ENCODE data around the gene XPC.

Gene XPC

DNA sequence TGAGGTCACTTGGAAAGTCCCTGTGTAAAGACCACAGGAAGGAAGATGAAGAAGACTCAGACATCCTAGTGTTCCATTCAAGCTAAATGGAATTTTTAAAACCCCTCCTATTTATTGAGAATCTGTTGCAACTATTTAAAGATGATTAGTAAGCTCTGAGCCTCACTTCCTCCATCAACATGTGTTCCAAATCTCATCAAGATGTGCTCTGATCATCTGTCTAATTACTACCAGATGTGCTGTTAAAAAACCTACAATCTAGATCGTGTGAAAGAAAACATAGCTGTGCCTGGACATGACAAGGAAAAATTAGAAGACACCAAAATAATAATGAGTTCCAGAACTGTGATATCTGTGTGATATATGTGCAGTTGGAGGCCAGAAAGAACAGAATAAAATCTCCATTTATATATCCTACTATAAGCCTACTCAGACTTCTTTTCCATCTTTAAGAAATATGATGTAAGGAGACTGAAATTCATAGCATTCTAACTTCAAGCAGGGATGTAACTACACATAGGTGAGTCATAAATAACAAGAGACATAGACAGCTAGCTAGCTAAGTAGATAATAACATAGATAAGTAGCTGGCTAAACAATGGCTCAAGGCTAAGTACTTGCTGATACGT is 7.8 kb downstream of the XPC start:
- no peak for DNase-seq (ENCODE audit: low read depth)

DNA sequence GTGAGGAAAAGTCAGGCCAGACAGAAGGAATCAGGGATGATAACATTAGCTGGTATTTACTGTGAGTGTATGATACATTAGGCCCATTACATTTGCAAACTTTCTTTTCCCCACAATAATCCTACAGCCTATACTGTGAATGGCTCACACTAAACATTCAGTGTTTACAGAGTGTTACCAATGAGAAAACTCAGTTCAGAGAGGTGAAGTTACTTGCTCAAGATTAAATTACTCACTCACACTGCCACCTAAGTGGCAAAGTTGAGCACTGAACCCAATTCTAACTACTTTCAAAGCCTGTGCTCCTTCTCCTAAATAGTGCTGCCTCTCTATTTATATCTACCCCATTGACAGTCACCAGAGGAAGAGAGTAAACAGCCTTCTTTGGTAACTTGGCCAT is 8.5 kb downstream of the XPC start:
- DNase-seq (ENCODE audit: low read depth): no peak

- no peak for DNase-seq (ENCODE audit: low read depth)
These were observed 9.0 kb downstream of the XPC start for GRCh38 chr3:14169435-14169834.

- DNase-seq (ENCODE audit: low read depth): no peak
These were observed 11.4 kb downstream of the XPC start for GRCh38 chr3:14166877-14167603.

DNA sequence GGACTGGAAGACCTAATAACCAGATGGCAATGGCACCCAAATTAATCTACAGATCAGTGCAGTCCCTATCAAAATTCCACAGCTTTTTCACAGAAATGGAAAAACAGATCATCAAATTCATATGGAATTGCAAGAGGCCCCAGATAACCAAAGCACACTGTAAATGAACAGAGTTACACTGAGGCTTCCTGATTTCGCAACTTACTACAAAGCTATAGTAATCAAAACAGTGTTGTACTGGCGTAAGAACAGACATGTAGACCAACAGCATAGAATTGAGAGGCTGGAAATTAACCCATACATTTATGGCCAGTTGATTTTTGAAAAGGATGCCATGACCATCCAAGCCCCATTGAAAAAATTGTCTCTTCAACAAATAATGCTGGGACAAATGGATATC is 16.2 kb downstream of the XPC start:
- no peak for DNase-seq (ENCODE audit: low read depth)

DNA sequence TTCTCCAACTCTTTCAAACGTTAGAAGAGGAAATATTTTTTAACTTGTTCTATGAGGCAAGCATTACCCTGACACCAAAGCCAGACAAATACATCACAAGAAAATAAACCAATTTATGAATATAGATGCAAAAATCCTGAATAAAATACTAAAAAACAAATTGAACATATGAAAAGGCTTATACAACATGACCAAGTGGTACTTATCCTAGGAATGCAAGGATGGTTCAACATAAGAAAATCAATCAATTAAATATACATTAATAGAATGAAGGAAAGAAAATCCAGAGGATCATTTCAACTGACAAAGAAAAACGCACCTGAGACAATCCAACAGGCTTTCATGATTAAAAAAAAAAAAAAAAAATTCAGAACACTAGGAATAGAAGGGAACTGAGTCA is 17.1 kb downstream of the XPC start:
- no peak for DNase-seq (ENCODE audit: low read depth)

DNA sequence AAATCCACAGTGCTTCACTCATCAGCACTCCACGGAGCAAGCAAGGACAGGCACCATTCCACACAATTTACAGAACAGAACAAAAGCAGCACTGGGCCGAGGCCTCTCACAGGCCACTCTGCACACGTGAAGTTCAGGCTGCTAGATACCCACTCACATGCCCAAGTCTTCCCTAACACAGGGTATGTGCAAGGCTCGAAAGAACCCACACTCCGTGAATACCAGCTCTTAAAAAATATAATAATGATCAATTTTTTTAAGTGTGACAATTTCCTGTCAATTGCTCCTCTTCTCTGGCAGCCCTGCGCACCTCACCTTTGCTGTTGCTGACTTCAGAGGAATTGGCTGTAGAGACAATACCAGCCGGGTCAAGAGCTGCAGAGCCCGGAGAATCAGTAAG is 19.0 kb downstream of the XPC start:
- no peak for DNase-seq (ENCODE audit: low read depth)

GRCh38 chr3:14158370-14158769 is 20.0 kb downstream of the XPC start:
- DNase-seq (ENCODE audit: low read depth): no peak

DNA sequence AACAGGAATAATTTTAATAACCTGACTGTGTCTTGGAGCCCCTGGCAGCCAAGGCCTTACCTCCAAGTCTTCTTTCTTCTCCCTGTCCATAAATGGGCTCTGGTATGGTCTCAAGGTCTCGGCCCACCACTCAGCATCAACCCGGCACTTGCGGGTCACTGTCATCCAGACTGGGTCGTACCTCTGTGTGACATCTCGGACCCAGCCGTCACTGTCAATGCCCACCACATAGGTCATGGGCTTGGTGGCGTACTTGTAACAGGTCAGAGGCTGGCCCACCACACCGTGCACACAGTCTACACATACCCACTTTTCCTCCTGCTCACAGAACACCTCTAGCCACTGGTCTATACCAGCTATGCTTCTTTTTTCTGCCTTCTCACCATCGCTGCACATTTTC is 20.4 kb downstream of the XPC start:
- DNase-seq (ENCODE audit: low read depth): no peak

- no peak for DNase-seq (ENCODE audit: low read depth)
These were observed 21.4 kb downstream of the XPC start for GRCh38 chr3:14156843-14157561.

- DNase-seq (ENCODE audit: low read depth): no peak
These were observed 22.2 kb downstream of the XPC start for GRCh38 chr3:14156201-14156600.

- no peak for DNase-seq (ENCODE audit: low read depth)
These were observed 23.4 kb downstream of the XPC start for GRCh38 chr3:14154895-14155440.

DNA sequence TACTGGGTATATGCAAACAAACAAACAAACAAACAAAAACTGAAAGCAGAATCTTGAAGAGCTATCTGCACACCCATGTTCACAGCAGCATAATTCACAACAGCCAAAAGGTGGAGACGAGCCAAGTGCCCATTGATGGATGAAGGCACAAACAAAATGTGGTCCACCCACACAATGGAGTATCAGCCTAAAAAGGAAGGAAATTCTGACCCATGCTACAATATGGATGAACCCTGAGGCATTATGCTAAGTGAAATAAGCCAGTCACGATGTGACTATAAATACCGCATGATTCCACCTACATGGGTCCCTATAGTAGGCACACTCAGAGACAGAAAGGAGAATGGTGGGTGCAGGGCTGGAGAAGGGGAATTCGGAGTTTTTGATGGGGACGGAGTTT is 24.1 kb downstream of the XPC start:
- DNase-seq (ENCODE audit: low read depth): no peak

- no peak for DNase-seq (ENCODE audit: low read depth)
These were observed 24.7 kb downstream of the XPC start for GRCh38 chr3:14153663-14154062.

DNA sequence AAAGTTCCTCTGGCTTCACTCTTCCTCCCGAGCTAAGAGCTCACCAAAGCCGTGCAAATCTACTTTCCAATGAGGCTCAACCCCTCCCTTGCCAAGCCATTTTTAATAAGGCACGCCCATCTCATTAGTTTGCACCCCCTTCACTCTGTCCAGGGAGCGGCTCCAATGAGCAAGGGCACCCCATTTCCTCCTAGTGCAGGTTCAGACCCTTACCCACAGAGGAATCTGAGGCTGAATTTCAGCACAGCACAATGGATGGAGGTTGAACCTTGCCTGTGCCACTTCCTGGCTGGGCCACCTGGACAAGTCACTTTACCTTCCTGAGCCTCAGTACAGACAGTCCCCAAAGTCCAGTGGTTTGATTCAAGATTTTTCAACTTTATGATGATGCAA is 25.4 kb downstream of the XPC start:
- DNase-seq (ENCODE audit: low read depth): no peak

- no peak for DNase-seq (ENCODE audit: low read depth)
These were observed 26.0 kb downstream of the XPC start for GRCh38 chr3:14152233-14152962.

DNA sequence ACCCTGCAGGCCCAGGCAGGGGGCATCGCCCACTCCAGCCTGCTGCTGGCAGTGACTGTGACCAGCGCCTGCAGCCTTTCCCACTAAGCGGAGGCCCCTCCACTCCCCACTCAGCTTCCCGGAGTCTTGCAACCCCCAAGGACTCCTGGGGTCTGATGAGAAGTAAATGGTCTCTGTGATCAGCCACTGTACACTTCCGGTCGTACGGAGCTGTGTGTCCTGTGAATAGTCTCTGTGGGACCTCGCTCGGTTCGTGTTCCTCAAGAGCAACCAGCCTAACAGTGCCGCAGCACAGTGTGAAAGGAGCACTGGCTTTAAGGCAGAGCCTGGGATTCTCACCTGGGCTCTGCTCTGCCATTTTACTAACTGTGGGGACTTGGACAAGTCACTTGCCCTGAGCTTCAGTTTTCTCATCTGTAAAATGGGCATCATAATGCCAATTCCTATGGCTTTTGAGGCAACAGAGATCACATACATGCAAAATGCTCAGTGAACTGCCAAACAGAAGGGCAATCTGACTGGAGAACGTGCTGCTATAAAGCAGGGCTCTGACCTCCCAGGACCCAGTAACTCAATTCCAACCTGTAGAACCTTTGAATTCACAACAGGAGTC is 26.8 kb downstream of the XPC start:
- no peak for DNase-seq (ENCODE audit: low read depth)

DNA sequence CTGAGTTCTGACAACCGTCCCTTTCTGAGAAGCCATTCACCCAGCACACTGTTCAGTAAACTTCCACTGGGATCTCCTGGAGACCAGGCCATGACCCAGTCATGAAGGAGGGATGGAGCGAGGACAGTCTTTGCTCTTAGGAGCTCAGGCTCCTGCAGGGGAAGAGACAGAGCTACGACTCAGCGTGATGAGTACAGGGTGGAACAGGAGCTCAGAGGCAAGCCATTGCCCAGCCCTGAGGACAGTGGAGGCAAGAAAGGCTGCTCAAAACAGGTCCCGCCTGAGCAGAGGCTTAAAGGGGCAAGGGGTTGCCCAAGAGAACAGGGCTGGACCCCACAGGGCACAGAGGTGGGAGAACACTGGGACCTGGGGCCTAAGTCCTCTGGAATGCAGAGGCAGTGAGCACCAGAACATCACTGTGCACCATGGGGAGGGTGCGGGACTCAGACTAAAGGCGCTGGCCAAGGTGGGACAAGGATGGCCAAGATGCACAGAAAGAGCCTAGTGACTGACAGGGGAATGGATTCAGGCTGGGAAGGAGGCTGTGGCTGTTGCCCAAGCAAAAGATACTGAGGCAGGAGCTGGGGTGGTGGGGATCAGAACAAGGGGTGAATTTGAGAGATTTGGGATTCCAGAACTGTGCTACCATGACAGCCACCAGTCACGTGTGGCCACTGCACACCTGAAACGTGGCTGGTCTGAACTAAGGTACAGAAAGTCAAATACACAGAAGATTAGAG is 27.7 kb downstream of the XPC start:
- no peak for DNase-seq (ENCODE audit: low read depth)

DNA sequence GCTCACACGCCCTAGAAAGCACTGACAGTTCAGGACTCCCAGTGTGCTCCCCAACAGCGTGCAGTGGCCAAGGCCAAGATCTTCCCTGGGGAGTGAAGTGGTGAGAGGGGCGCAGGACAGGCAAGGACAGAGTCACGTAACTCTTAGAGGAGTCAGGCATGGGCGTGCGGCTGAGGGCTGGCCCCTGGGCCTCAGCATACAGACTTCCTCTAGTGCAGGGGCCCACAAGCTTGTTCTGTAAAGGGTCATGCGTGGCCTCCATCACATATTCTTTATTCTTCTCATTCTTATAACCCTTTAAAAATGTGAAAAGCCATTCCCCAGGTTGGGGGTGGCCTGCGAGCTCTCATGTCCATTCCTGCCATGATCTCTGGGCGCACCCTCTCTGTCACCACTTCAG is 28.3 kb downstream of the XPC start:
- no peak for DNase-seq (ENCODE audit: low read depth)

DNA sequence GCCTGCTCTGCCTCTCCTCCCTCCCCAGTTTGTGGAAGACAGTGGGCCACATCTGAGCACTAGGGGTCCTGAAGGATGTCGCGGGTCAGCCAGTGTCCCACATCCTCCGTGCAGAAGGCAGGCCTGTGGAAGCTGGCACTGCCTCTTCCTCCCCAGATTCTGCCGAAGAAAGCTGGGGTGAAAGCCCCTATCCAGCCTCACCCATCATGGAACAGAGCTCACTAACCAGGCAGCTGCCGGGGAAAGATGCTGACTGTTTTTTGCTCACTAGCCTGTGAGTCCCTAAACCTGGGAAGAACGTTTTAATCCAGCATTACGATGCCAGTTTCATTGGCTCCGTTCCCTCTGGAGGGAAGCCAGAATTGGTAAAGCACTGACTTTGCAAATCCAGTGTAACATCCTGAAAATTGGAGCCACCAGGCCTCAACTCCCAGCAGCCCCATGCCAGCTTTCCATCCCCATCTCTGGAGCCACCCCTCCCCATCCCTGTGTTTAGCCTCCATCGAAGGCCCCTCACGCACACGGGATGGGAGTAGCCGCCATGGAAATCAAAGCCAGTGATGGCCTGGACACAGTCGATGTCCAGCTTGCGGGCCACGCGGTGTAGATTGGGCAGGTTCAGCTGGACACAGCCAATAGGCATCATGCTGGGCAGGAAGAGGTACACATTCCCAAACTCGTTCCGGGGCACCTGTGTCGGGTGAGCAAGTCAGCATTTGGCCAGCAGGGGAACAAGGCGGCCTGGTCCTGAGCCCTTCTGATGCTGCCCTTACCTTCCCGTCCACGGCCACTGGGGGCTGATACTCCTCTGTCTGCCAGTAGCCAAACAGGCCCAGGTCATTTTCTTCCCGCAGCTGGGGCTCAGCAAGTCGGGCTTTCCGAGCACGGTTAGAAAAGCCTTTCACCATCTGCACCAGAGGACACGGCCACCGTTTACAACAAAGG is 30.1 kb downstream of the XPC start:
- no peak for DNase-seq (ENCODE audit: low read depth)

Data from stimulated activated CD8-positive, alpha-beta memory T cell treated with anti-CD3 and anti-CD28 coated beads, Interleukin-15, amount 100 ng/mL, for 24 hours (primary cell).